Motor neuron (in vitro differentiated cells): ENCODE data around the gene PRKAG3. TPM values are rescaled to one million over a fixed set of nuclear protein-coding genes. Genes with fewer than 3 reads are reported as not detected.
"Not testable (repeated sequence)": the region's sequence is repeated elsewhere in the genome, so short reads cannot be mapped to it uniquely, and the experiment has no call there.

ENCODE experiments used
- ATAC-seq, 8 experiments: fragments of 200-7000 bp; cut with Tn5 transposase; replicated peaks in 6 of 8; 2 replicates each; pipeline ENCODE4 v1.8.0; 2021; ENCODE audit warnings: mild to moderate bottlenecking in 8 of 8, moderate library complexity in 8 of 8
- H3K27ac ChIP-seq, 2 donors: fragments of 250-450 bp; sonication (Bioruptor Pico); 2 replicates each; pipeline ENCODE4 v1.9.0; 2021; ENCODE audit warnings: antibody characterized with exemption in 2 of 2, mild to moderate bottlenecking in 2 of 2, moderate library complexity in 1 of 2
- H3K4me1 ChIP-seq, 2 donors: fragments of 250-450 bp; sonication (Bioruptor Pico); replicated peaks in 1 of 2; 2 replicates each; pipeline ENCODE4 v1.6.1; 2021; ENCODE audit warnings: antibody characterized with exemption in 2 of 2, mild to moderate bottlenecking in 2 of 2, moderate library complexity in 1 of 2
- H3K4me3 ChIP-seq, 5 donors: fragments of 250-450 bp; sonication (Bioruptor Pico); 2 replicates each; pipeline ENCODE4 v1.9.0; 2021; ENCODE audit warnings: antibody characterized with exemption in 5 of 5, mild to moderate bottlenecking in 5 of 5, moderate library complexity in 4 of 5
- WGBS, 10 experiments: fragments of 450-650 bp; shearing (Covaris generic); methylation state at CpG; one replicate each; pipeline ENCODE4 v1.0.0; 2022; 5-methylcytosine and 5-hydroxymethylcytosine counted together
- in situ Hi-C, 9 experiments: fragments of 400-800 bp; cut with MboI; loops; one replicate each; pipeline ENCODE4 v1.15.0; 2021; ENCODE audit warnings: low sequenced_read_pairs in 9 of 9, low pct_unique_long_range_greater_than_20kb in 2 of 9; ENCODE audit not compliant: unreplicated experiment in 9 of 9
- total RNA-seq, 8 experiments: library from RNA; unstranded; fragments of 300-600 nt; gene quantifications; 2 replicates each; pipeline versions ENCODE4 v1.2.3 to v1.2.4, GENCODE V29; 2022

PRKAG3 gene
- total RNA-seq, 8 experiments from 2014 or later: 0.07 to 5.1 (median 0.56) TPM; not detected in 3

GRCh38 chr2:218780046-218780445 is 51.6 kb downstream of the PRKAG3 start:
- ATAC-seq: no peak
- Histone ChIP-seq H3K27ac (no peak overlapping the region), H3K4me3 (no peak overlapping the region), H3K4me1 (peaks cover 0 to 4% of the 10 kb centered on the region in 2 donors)
- in situ Hi-C loops: loop anchor here in 1 of 9 experiments (10.0 kb wide), 1 partner anchor 65 kb away; the partner anchor contains the start of gene TTLL4
- WGBS, 10 experiments: 75 to 100% (median 90%) methylated on average over 1 to 2 of the region's 2 CpGs; no CpG with 5 or more reads in 3 of the 10 experiments

DNA sequence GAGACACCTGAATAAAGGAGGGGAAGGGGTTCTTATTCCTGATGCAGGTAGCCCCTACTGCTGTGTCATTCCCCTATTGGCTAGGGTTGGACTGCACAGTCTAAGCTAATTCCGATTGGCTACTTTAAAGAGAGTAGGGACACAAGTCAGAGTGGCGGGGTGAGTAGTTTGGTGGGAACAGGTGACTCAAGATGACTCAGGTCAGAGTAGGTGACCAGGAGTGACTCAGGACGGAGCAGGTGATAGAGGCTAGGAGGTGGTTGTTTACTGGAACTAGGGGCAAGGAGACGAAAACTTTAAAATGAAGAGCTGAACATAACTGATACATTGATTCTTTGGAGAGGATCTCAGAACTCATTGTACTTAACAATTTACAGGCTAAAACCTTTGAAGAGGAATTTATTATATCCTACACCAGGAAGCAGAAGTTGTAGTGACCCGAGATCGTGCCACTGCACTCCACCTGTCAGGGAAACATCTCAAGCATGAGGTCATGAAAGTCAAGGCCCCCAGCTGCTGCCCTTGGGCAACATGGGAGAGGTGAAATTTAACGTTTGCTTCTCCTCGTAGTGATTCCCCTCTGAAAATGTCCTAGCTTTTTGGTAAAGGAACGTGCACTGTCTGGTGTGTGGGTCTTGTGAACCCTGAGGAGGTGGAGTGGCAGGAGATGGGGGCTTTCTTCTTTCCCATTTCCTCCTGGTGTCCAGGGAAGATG is 54.2 kb downstream of the PRKAG3 start:
- no peak for ATAC-seq
- Histone ChIP-seq H3K4me1 (peaks cover 0 to 4% of the 10 kb centered on the region in 2 donors), H3K4me3 (no peak overlapping the region), H3K27ac (no peak overlapping the region)
- in situ Hi-C loops: no loop called here
- WGBS, 10 experiments: 87 to 100% (median 91%) methylated on average over 1 to 8 of the region's 9 CpGs; no CpG with 5 or more reads in 2 of the 10 experiments

DNA sequence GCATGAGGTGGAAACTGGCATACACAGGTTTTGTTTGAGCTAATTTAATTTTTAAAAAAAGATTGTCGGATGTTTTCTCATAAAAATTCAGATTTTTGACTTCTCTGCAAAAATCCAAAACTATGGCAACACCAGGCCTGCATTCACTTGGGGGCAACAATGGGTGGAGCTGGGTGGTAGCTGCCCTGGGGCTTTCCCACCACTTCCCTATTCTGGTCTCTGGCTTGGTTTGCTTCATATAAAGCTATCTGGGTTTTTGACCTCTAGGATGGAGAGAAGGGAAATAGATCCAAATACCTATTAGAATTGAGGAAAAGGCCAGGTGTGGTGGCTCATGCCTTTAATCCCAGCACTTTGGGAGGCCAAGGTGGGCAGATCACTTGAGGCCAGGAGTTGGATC is 55.1 kb downstream of the PRKAG3 start:
- no peak overlapping the region for H3K27ac ChIP-seq
- in situ Hi-C loops: no loop called here
- no peak overlapping the region for H3K4me3 ChIP-seq
- no peak for ATAC-seq
- WGBS, 10 experiments: 71 to 100% (median 94%) methylated on average over 1 of the region's 1 CpG; no CpG with 5 or more reads in 4 of the 10 experiments
- peaks cover 0 to 2% of the 10 kb centered on the region in 2 donors for H3K4me1 ChIP-seq

GRCh38 chr2:218773881-218774280 is 57.7 kb downstream of the PRKAG3 start:
- in situ Hi-C loops: no loop called here
- WGBS, 10 experiments: 80 to 100% (median 91%) methylated on average over 1 to 2 of the region's 2 CpGs; no CpG with 5 or more reads in 5 of the 10 experiments
- Histone ChIP-seq H3K4me3 (no peak overlapping the region), H3K27ac (no peak overlapping the region), H3K4me1 (no peaks in the 10 kb centered on the region)
- no peak for ATAC-seq

- WGBS, 10 experiments: 71 to 100% methylated on average over 1 to 2 of the region's 5 CpGs; no CpG with 5 or more reads in 8 of the 10 experiments
- H3K4me1 ChIP-seq, ATAC-seq, H3K27ac ChIP-seq, in situ Hi-C loops, H3K4me3 ChIP-seq: not testable (repeated sequence)
Observed at GRCh38 chr2:218772759-218773158, 58.8 kb downstream of the PRKAG3 start.

Other genes starting within 250 kb of the PRKAG3 start
- 10 to 100 TPM in 3 of 8 experiments, 1 to 10 TPM in 4, under 1 TPM in 1; 0.54 to 14.7 (median 5.4) TPM for gene PLCD4, start 223.9 kb downstream of the PRKAG3 start, total RNA-seq
- 10 to 100 TPM in 7 of 8 experiments, 1 to 10 TPM in 1; 7.4 to 29.1 (median 15.1) TPM for gene ZNF142, start 172.2 kb downstream of the PRKAG3 start, total RNA-seq
- 10 to 100 TPM; 25.8 to 57.7 (median 38.8) TPM for gene BCS1L, start 172.1 kb downstream of the PRKAG3 start, total RNA-seq
- 10 to 100 TPM; 20.9 to 37.9 (median 28.7) TPM for gene RNF25, start 159.8 kb downstream of the PRKAG3 start, total RNA-seq
- 10 to 100 TPM; 12.7 to 93.3 (median 26.0) TPM for gene STK36, start 159.7 kb downstream of the PRKAG3 start, total RNA-seq
- gene TTLL4, start 121.0 kb downstream of the PRKAG3 start, total RNA-seq: 10 to 100 TPM; 11.1 to 78.3 (median 23.4) TPM
- gene CYP27A1, start 49.7 kb downstream of the PRKAG3 start, total RNA-seq: 100 to 1,000 TPM in 1 of 8 experiments, 10 to 100 TPM in 3, 1 to 10 TPM in 4; 1.0 to 104 (median 7.4) TPM
- under 1 TPM in 3 of 8 experiments, not detected in 5; 0.14 to 0.93 (median 0.24) TPM for gene WNT6, start 28.0 kb upstream of the PRKAG3 start, total RNA-seq
- under 1 TPM in 3 of 8 experiments, not detected in 5; 0.11 to 0.81 (median 0.14) TPM for gene WNT10A, start 49.0 kb upstream of the PRKAG3 start, total RNA-seq
- gene CDK5R2, start 127.9 kb upstream of the PRKAG3 start, total RNA-seq: 1 to 10 TPM in 5 of 8 experiments, under 1 TPM in 3; 0.13 to 4.6 (median 1.5) TPM
- gene FEV, start 153.4 kb upstream of the PRKAG3 start, total RNA-seq: 1 to 10 TPM in 1 of 8 experiments, under 1 TPM in 3, not detected in 4; 0.08 to 4.6 (median 0.65) TPM
- gene CRYBA2, start 161.6 kb upstream of the PRKAG3 start, total RNA-seq: 10 to 100 TPM in 1 of 8 experiments, under 1 TPM in 2, not detected in 5; 0.81 to 11.2 (median 0.87) TPM
- gene CFAP65, start 209.7 kb upstream of the PRKAG3 start, total RNA-seq: 1 to 10 TPM in 3 of 8 experiments, under 1 TPM in 5; 0.46 to 6.3 (median 0.66) TPM
- under 1 TPM in 5 of 8 experiments, not detected in 3; 0.08 to 0.57 (median 0.46) TPM for gene IHH, start 229.1 kb upstream of the PRKAG3 start, total RNA-seq